ENCODE measurements around the gene ARMH4.
"Not testable (repeated sequence)": the region's sequence is repeated elsewhere in the genome, so short reads cannot be mapped to it uniquely, and the experiment has no call there.

Gene ARMH4

GRCh38 chr14:58143106-58143505 lies 8.9 kb downstream of the ARMH4 start:
- DNase-seq, result no peak

- no peak for DNase-seq
Measured at GRCh38 chr14:58141893-58142292, 10.1 kb downstream of the ARMH4 start.

- DNase-seq, result no peak
Measured at GRCh38 chr14:58138714-58139482, 13.1 kb downstream of the ARMH4 start.

GRCh38 chr14:58138031-58138713 lies 13.8 kb downstream of the ARMH4 start:
- no peak for DNase-seq

- no peak for DNase-seq
Measured at GRCh38 chr14:58133739-58134138, 18.3 kb downstream of the ARMH4 start.

- DNase-seq, result no peak
Measured at GRCh38 chr14:58131386-58131785, 20.6 kb downstream of the ARMH4 start.

DNA sequence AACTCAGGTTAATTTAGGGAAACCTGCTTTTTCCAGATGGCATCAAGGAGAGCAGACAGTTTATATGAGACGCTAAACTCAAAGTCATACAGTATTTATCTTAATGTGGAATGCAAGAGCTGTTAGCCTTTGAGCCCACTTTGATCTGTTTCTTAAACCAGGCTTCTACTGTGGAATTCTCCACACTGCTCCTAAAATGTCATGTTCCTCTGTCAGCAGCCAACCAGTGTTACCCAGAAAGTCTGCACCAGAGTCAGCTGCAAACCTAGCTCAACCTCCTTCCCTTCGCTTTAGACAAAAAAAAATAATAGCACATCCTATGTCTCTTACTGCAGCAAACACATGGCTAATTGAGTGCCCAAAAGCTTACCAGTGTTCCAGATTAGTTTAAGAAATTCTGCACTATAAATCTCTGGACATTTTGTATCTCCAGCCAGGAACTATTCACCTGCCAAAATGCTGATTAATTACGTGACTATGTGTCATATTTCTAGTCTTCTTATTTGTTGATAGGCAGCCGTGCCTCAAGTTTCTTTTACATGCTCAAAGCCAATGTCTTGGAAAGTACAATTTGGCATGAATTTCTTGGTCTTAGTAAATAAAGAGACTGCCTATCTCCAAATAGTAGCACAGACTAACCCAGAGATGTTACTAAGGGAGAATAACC lies 21.8 kb downstream of the ARMH4 start:
- no peak for DNase-seq

GRCh38 chr14:58129208-58129607 lies 22.8 kb downstream of the ARMH4 start:
- no peak for DNase-seq

DNA sequence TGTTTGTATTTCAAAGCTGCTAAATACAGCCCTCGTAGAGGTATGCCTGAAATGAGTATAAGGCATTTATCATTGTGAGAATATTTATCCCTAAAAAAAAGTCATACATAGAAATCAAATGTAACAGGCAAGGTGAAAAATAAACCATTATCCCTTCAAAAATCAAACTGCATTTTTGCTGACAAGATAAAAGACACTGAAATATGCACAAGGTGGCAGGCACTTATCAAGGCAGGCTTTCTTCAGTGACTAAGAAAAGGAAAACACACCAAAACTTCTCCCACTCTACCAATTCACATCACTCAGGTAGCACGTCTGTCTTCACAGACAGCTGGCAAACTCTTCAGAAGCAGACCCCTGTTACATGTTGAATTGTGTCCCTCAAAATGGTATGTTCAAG lies 23.6 kb downstream of the ARMH4 start:
- DNase-seq, result no peak

- not testable (repeated sequence) for DNase-seq
Measured at GRCh38 chr14:58122546-58122945, 29.5 kb downstream of the ARMH4 start.

GRCh38 chr14:58121530-58122186 lies 30.4 kb downstream of the ARMH4 start:
- no peak for DNase-seq

DNA sequence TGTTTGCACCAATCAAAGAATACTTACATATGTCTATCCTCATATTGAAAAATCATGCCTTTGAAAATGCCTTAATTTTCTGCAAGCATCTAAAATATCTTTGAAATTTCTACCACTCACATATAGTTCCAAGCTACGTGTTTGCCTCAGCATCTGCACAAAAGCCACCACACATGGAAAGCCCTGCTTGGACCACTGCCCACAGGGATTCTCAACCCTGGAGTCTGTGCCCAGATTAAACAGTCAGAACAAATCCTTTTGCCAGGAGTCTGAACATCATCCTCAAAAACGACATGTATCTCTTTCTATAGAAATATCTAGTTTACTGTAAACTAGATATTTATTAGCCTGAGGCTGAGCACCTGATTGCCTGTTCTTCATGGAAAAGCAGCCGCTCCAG lies 32.6 kb downstream of the ARMH4 start:
- no peak for DNase-seq

GRCh38 chr14:58118097-58118815 lies 33.8 kb downstream of the ARMH4 start:
- no peak for DNase-seq

GRCh38 chr14:58109744-58110143 lies 42.3 kb downstream of the ARMH4 start:
- DNase-seq, result no peak

- no peak for DNase-seq
Measured at GRCh38 chr14:58108717-58109116, 43.3 kb downstream of the ARMH4 start.

DNA sequence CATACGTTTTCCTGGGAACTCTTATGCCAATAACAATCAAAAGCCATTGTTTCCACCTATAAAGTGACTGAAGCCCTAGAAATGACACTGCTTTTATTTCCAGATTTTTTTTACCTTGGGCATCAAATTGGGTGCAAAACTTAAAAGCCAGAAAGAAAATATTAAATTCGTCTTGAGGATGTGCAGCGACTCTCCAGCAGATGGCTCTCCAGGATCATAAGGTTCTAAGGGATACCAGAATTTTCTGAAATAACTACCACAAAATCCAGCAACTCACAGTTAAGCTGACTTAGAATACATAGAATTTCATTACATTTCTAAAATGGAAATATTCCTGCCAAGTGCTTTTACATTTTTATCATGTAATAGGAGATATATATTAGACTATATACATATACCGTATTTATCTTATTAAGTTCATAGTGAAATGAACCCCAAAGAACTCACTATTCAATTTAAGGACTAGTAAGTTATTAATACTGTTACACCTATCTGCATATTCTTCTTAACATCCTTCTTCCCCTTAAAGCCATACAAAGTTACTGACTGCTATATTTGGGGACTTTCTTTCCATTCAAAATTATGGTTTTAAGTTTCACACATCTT lies 44.0 kb downstream of the ARMH4 start:
- DNase-seq, result peak; percentile 25 to 26

- DNase-seq, result no peak
Measured at GRCh38 chr14:58107041-58107440, 45.0 kb downstream of the ARMH4 start.

DNA sequence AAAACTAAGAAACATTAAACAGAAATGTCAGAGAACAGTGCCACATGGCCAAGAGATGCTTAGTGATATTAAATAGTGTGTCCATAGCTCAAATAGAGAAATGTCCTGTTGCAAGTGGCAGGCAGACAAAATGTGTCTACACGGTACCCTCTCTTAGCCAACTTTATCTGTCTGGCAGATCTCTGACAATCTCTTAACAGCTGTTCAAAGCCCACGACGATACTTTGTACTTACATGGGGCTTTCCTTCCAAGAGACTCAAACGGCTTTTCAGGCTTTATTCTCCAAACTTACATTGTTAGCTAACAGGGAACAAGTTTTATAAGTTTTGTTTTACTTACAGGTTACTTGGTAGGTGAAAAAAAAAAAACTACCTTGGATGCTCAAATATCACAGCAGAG lies 45.6 kb downstream of the ARMH4 start:
- DNase-seq, result no peak

DNA sequence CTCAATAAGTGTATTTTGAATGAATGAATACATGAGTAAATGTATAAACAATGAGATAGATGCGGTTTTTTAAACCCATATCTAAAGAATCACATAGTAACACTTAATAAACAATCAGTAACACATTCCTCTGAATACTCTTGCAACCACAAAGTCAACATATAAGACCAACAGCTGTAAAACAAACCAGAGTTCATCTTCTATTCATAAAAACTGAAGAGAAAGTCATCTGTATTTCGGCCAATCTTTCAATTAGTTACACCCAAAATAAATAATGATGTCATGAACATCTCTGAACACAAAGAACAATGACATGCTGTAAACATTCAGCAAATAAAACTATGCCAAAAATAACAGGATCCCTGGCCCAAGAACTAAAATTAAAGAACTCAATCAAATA lies 47.2 kb downstream of the ARMH4 start:
- no peak for DNase-seq

DNA sequence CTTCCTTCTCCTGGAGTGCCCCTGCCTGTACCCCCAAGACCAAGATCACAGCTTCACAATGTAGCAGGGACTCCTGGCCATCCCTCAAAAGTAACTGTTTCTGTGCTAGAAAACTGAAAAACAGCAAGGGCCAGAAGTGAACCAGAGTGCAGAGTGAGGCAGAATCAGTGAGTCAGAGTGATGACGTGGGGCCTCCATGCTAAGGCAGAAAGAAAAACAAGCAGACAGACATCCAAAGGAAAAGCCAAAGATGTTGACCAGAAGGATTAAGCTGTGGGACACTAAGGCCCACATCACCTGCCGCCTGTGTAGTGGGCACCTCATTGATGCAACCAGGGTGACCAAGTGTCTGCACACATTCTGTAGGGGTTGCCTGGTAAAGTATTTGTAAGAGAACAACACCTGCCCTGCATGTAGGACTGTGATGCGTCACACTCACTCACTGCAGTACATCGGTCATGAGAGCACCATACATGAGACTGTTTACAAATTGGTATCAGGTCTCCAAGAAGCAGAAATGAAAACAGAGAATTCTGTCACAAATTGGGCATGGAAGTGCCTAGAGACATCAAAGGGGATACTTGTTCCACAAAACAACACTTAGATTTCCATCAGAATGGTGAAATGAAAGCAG lies 51.2 kb downstream of the ARMH4 start:
- no peak for DNase-seq

GRCh38 chr14:58099682-58100081 lies 52.3 kb downstream of the ARMH4 start:
- DNase-seq, result no peak

GRCh38 chr14:58098507-58098906 lies 53.5 kb downstream of the ARMH4 start:
- no peak for DNase-seq

Data from activated CD4-positive, alpha-beta T cell treated with anti-CD3 and anti-CD28 coated beads, Interleukin-2, amount 50 U/mL, for 4 hours (primary cell).